Activated CD8-positive, alpha-beta memory T cell treated with anti-CD3 and anti-CD28 coated beads, Interleukin-2, amount 50 U/mL, for 48 hours (primary cell): ENCODE data around the gene PDYN.
"Not testable (repeated sequence)": the region's sequence is repeated elsewhere in the genome, so short reads cannot be mapped to it uniquely, and the experiment has no call there.

ENCODE experiments used
- DNase-seq: peaks from one replicate; pipeline ENCODE4 v3.0.0-alpha.2; 2020

PDYN gene

GRCh38 chr20:1993986-1994385, at the start of gene PDYN:
TSS of gene PDYN (minus strand) at chr20:1994058. CDS start at chr20:1983084, 10,974 bp downstream.
- peak; percentile 15 for DNase-seq

- no peak for DNase-seq
Measured at GRCh38 chr20:2042400-2042799, 48.5 kb upstream of the PDYN start.

DNA sequence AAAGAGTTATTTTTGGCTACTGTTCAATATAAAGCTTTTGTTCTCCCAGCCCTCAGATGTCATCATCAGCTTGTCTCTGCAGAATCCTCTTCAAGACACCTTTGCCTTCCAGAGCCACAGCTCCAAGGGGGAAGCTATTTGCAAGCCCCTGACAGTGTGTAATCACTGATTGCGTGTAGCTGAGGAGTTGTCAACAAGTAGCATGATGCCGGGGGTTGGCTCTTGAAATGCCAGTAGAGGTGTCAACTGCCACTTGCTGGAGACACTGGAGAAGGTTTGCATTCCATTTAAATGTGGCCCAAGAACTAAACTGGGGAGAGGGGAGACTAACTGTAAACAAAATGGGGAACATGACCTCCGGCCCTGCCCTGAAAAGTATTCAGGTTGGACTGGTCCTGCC, 44.3 kb upstream of the PDYN start:
- DNase-seq, result no peak

- no peak for DNase-seq
Measured at GRCh38 chr20:2037296-2037914, 43.5 kb upstream of the PDYN start.

DNA sequence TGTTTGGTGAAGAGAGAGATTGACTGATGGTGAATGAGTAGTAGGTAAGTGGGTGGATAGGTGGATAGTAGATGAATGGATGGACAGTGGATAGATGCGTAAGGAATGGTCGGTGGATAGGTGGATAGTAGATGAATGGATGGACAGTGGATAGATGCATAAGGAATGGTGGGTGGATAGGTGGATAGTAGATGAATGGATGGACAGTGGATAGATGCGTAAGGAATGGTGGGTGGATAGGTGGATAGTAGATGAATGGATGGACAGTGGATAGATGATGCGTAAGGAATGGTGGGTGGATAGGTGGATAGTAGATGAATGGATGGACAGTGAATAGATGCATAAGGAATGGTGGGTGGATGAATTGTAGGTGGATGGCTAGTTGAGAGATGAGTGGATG, 42.5 kb upstream of the PDYN start:
- not testable (repeated sequence) for DNase-seq

DNA sequence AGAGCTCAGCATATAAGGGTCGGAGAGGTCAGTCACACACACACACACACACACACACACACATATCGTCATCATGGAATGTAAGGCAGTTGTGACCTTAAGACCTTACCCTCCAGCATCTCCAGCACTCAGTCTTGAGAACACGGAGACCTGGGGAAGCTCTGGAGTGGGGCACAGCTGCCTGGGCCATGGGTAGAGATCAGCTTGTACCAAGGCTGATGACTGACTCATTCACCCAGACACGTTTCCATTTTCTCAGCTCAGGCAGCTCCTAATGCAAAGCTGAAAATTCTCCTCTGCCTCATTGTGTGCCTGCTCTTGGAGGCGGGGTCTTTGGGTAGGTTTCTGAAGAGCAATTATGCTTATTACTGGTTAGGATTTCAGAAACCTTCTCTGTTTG, 38.3 kb upstream of the PDYN start:
- no peak for DNase-seq

DNA sequence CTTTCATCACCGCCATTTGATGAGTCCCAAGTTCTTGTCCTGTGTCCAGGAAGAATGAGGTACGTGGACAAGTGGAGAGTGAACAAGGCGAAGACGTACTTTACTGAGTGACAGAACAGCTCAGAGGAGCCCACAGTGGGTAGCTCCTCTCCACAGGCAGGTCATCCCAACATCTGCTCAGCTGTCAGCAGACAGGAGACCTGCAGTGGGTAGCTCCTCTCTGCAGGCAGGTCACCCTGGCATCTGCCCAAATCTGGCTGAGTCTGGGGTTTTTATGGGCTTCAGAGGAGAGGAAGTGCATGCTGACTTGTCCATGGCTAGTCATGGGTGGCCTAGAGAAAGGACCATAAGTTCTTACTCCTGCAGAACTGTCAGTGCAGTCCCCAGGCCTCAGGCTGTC, 32.7 kb upstream of the PDYN start:
- DNase-seq, result no peak

GRCh38 chr20:2026004-2026403, 32.1 kb upstream of the PDYN start:
- no peak for DNase-seq

GRCh38 chr20:2023151-2023550, 29.3 kb upstream of the PDYN start:
- no peak for DNase-seq

DNA sequence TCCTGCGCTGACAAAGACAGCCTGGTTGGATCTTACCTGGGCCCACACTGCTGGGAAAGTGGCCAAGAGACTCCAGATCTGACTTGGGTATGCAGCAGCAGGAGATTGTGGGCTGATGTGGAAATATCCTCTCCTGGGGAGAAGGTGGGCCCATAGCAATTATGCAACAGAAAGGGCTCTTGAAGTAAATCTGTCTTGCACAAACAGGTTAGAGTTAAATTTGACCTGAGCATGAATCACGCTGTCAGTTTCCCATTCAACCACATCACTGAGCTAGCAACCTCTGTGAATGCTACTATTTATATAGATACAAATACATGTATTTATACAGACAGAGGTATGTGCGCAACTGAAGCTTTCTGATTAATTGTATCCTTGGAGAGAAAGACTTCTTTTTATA, 28.3 kb upstream of the PDYN start:
- no peak for DNase-seq

DNA sequence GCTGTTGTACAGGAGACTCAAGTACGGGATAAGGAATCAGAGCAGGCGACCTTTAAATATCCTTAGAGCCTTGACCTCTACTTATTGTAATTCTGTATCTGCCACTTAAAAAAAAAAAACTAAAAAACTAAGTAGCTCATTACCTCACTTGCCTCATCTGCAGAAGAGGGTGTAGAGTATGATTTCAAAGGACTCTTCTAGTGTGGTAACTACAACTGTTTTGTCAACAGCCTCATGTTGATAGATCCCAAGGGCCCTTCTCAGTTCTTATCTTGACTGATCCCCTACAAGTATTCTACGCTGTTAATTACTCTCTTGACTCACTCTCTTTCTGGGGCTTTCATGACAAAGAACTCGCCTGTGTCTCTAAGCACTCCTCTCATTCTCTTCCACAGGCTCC, 16.7 kb upstream of the PDYN start:
- DNase-seq, result no peak

GRCh38 chr20:2006452-2007361, 12.8 kb upstream of the PDYN start:
- DNase-seq, result peak; percentile 72

DNA sequence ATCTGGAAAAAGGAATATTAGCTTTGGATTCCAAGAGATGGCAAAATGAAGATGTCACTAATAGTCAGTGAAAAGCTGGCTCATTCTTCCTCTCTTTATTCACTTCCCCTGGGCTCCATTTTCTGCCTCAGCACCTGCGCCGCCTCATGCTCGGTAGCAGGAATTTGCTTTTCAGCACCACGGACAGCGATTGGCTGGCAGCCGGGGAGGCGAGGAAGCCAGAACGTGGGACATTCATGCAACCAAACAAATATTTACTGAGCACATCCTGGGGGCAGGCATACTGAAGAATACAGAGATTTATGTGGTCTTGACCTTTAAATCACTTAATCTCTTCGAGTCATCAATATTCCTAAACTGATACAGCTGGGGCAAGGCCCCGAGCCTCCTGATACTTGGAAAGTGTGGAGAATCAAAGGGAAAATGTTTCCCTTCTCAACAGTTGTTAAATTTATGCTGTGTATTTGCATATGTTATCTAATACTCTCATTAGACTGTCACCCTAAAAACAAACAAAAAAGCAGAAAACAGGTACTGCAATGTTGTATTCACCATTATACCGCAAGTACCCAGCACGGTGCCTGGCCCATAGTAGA, 12.1 kb upstream of the PDYN start:
- DNase-seq, result peak; percentile 86

DNA sequence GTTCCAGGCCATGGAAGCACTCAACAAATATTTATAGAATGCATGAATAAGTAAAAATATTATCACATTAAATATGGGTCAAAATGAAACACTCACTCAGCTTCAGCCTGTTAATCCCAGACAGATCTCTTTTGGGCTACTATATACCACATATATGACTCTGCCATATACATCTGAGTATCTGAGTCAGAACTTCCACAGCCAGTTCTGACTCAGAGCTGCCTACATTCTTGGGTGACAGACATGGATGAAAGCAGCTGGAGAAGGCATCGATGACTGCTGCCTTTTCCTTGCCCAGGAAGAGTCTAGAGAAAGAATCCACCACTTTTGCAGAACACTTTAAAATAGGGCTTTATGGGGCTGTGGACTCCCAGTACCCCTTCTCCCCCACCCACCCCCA, 11.5 kb upstream of the PDYN start:
- DNase-seq, result no peak

DNA sequence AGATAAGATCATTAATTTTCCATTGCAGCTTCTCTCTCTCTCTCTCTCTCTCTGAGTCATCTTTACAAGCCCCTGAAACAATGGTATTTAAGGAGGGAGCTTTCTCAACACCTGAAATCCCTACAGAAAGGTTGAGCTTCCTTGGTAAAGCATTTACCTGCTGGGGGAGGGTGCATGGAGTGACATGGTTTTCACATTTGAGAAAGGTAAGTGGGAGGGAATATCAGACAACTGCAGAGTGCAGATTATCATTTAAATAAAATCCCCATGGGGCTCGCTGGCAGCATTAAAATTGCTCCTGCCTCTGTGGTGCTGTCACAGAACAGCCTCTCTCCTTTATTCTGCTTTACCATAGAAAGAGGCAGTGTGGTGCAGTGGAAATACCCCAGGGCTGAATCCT, 10.3 kb upstream of the PDYN start:
- peak; percentile 3 for DNase-seq

GRCh38 chr20:2002365-2002764, 8.5 kb upstream of the PDYN start:
- no peak for DNase-seq

GRCh38 chr20:2001119-2001518, 7.3 kb upstream of the PDYN start:
- DNase-seq, result no peak

- no peak for DNase-seq
Measured at GRCh38 chr20:2000285-2000684, 6.4 kb upstream of the PDYN start.

DNA sequence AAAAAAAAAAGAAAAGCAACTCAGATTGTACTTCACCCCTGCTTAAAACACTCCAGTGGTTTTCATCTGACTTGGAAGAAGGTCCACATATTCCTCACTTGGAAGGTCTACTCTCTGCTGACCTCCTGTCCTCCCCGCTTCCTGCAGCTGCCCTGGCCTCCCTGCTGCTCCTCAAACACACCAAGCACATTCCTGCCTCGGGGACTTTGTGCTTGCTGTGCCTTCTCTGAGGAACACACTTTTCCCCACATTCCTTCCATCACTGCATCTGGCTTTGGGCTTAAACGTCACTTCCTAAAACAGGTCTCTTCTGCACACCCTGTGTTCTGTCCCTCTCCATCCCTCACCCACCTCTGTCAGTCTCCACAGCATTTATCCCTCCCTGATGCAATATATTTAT, 4.9 kb upstream of the PDYN start:
- no peak for DNase-seq

- DNase-seq, result no peak
Measured at GRCh38 chr20:1998193-1998520, 4.3 kb upstream of the PDYN start.

- peak; percentile 10 for DNase-seq
Measured at GRCh38 chr20:1997483-1998192, 3.8 kb upstream of the PDYN start.

DNA sequence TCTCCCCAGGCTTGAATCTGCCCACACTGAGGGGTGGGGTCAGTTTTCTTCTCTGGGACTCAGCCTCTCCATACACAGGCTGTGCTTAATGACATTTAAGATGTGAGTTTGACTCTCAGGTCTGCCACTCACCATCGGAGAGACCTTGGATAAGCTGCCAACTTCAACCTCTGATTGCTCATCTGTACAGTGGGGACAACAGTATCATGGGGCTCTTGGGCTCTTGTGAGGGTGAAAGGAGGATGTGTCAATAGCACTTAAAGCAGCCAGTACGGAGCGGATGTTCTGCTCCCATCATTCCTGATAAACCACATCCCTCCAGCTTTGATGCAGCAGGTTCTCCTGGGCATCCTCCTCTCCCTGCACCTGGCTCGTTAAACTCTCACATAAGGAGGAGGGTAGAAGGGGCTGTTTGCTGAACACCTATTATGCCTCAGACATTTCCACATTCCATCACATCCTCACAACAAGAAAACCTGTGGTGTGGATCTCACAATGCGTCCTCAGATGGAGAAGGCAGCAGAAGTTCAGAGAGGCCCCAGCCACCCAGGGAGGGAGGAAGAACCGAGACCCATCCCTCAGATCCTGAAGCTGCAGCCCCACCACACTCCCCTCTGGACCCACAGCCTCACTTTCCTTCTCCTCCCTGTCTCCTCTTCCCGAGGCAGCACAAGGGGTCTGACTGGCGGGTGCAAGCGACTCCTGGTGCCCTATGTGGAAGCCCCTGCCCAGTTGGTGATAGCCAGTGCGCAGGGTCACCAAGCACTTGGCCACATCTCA, 1.9 kb upstream of the PDYN start:
- DNase-seq, result peak; percentile 15

DNA sequence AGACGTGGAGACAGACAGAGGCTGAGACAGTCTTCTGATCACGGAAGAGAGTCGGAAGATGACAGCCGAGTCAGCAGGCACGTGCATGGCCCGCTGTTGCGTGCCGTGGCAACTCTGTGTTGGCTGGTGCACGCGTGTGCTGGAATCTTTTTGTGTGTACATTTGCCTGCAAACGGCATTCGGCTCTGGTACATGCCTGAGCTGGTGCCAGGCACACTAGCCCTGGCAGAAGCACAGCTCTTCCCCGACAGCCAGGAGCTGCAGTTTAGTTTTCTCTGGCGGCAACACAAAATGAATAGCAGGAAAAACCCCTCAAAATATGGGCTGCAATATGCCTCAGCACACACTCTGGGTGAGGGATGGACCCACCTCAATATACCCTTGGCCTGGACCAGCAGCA, 769 bp upstream of the PDYN start:
- DNase-seq, result peak; percentile 33
